ENCODE results near the gene GPRC5D. TPM values are rescaled to one million over a fixed set of nuclear protein-coding genes. Genes with fewer than 3 reads are reported as not detected.

Gene GPRC5D
- total and polyA plus RNA-seq, 9 of the 15 experiments (the other 6 are each of a cell fraction or from before 2014, with no cell fraction given) = 1.0 to 1.1 TPM; not detected in 7

DNA sequence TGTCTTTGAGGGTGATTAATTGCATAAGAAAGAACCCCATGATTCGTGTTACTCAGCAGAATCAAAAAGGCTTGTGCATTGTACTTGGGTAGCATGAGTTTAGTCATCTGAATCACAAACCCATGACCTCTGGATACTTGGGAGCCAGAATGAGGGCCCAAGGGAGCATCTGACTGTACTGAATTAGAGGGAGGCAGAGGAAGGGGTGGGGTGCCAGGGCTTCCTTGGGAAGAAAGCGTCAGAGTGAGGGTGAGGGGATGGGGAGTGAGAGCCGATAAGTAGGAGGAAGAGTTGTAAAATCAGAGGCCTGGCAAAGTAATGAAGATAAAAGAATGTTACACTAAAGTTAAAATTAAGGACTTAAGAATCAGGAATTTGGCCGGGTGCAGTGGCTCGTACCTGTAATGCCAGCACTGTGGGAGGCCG lies 29.8 kb downstream of the GPRC5D start (continued):
- TF ChIP-seq YBX1 (IDR thresholded peaks at IDR 0.05) = no peak
- TF ChIP-seq HDAC3 (IDR thresholded peaks at IDR 0.05; ENCODE audit: borderline replicate concordance, partially characterized antibody) = no peak
- TF ChIP-seq ASH1L (IDR thresholded peaks at IDR 0.05; ENCODE audit: borderline replicate concordance, low read depth, partially characterized antibody) = no peak
- no peak for TF ChIP-seq FOXJ3 (CRISPR knock-in tag; IDR thresholded peaks at IDR 0.05)
- TF ChIP-seq ZC3H8 (IDR thresholded peaks at IDR 0.05) = no peak
- TF ChIP-seq E2F3 (CRISPR knock-in tag; IDR thresholded peaks at IDR 0.05) = no peak

DNA sequence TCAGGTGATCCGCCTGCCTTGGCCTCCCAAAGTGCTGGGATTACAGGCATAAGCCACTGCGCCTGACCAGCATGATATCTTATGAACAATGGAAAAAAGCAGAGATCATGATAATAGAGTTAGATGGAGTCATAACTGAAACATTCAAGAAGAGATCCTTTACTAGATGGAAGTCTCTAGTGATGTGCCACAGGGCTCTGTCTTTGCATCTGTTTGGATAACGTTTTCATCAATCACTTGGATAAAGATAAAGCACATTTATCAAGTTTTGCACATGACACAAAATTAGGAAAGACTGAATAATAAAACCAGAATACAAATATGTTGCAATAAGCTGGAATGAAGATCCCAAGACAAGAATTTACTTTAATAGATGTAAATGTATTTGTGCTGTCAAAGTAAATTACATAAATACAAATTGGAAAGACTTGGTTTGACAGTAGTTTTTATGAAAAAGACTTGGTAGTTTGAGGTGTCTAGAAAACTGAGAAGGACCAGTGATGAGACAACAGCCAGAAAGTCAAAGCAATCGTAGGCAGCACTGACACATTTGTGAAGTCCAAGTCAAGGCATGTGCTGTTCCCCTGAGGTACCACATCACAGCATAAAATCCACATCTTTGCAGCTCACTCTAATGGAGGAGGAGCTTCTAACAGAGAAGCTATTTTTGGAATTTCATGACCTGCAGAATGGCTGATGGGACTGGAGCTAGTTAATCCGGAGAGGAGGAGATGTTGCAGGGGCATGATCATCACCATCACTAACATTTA lies 32.1 kb downstream of the GPRC5D start:
- Histone ChIP-seq H3K36me3 (ENCODE audit: control insufficient read depth, insufficient read depth, low read length) (no peaks in the 10 kb centered on the region), H3K9ac (ENCODE audit: insufficient read depth in 1 of 2, low read depth in 2 of 2, low read length in 2 of 2) (no peak overlapping the region), H3K9me3 (replicated peaks; ENCODE audit: control insufficient read depth, insufficient read depth, low read depth, low read length) (no peaks in the 10 kb centered on the region), H3K27ac (ENCODE audit: extremely low read depth, low read depth, low read length) (no peak overlapping the region), H3K9me1 (ENCODE audit: control insufficient read depth, insufficient read depth, low read length) (no peaks in the 10 kb centered on the region), H3K4me1 (replicated peaks in 1 of 2; ENCODE audit: control insufficient read depth in 2 of 2, insufficient read depth in 2 of 2, low read length in 2 of 2) (no peaks in the 10 kb centered on the region; a peak in 1 of 5 replicates), H4K20me1 (replicated peaks; ENCODE audit: control insufficient read depth, insufficient read depth, low read length) (no peaks in the 10 kb centered on the region), H3K27me3 (ENCODE audit: control insufficient read depth in 2 of 2, insufficient read depth in 2 of 2, low read length in 2 of 2) (peaks cover 0 to 6% of the 10 kb centered on the region in 2 experiments; a peak in 1 of 5 replicates), H3K79me2 (ENCODE audit: control insufficient read depth, insufficient read depth, low read length) (no peaks in the 10 kb centered on the region), H3K4me2 (ENCODE audit: insufficient read depth, low read length) (no peak overlapping the region), H3K4me3 (no peak overlapping the region), H2AFZ (ENCODE audit: low read depth, low read length) (no peak overlapping the region)
- BruUV-seq (replicated peaks) = no TSS peak
- POLR2A ChIA-PET = interaction anchor here (0.9 kb wide), 1 partner anchor 11 kb away, joined by 3 read pairs; no protein-coding TSS in a partner anchor
- DNase-seq (ENCODE audit: extremely low read depth in 1 of 4, low spot score in 3 of 4) (no peak), ATAC-seq (no peak), FAIRE-seq (no peak)
- in situ Hi-C loops (cut with MboI) = loop anchor here (5.0 kb wide), 1 partner anchor 292 kb away; no protein-coding TSS in a partner anchor
- WGBS (ENCODE audit: insufficient coverage, low coverage, missing lambda C conversion rate) = 15% methylated on average over 5 of the region's 5 CpGs
- intact Hi-C loops (cut with micrococcal nuclease) = loop anchor here (10.0 kb wide), 1 partner anchor 175 kb away; no protein-coding TSS in a partner anchor
- CTCF ChIA-PET (ENCODE audit: low intra/inter-chr PET ratio) = no interaction called here
- no peak for TF ChIP-seq NONO (IDR thresholded peaks at IDR 0.05; ENCODE audit: low read depth in 2 of 2, low read length in 1 of 2)
- TF ChIP-seq, protein P1, sequence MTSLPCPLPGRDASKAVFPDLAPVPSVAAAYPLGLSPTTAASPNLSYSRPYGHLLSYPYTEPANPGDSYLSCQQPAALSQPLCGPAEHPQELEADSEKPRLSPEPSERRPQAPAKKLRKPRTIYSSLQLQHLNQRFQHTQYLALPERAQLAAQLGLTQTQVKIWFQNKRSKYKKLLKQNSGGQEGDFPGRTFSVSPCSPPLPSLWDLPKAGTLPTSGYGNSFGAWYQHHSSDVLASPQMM (CRISPR knock-in tag; IDR thresholded peaks at IDR 0.05) = no peak
- no peak for TF ChIP-seq SIX5 (IDR thresholded peaks at IDR 0.05; ENCODE audit: borderline replicate concordance in 1 of 2, insufficient read depth in 1 of 2, low read depth in 1 of 2, low read length in 2 of 2)
- no peak for TF ChIP-seq DNMT1 (IDR thresholded peaks at IDR 0.05)
- TF ChIP-seq FUS (optimal IDR thresholded peaks at IDR 0.05; ENCODE audit: low read depth, low read length) = no peak
- TF ChIP-seq NR3C1 (CRISPR knock-in tag; IDR thresholded peaks at IDR 0.05) = no peak
- TF ChIP-seq BRCA1 (IDR thresholded peaks at IDR 0.05) = no peak
- TF ChIP-seq BRCA1 (CRISPR knock-in tag; IDR thresholded peaks at IDR 0.05) = no peak
- no peak for TF ChIP-seq ZNF274 (IDR thresholded peaks at IDR 0.05; ENCODE audit: borderline replicate concordance, low read depth, low read length)
- no peak for TF ChIP-seq NCOA1 (IDR thresholded peaks at IDR 0.05; ENCODE audit: low read depth)
- no peak for TF ChIP-seq ZMIZ1 (IDR thresholded peaks at IDR 0.05; ENCODE audit: low read depth in 2 of 2, low read length in 2 of 2)
- no peak for TF ChIP-seq ZNF436 (CRISPR knock-in tag; IDR thresholded peaks at IDR 0.05)
- no peak for TF ChIP-seq SMARCA4 (IDR thresholded peaks at IDR 0.05)
